GM19452 (cell line): Measurements from ENCODE around the gene MATN1.
A peak's percentile ranks its signal among the peaks of the same experiment; 100 is the strongest.

Source experiments
- ATAC-seq: cut with Tn5 transposase; IDR thresholded peaks from one replicate; pipeline ENCODE4 v1.9.1; 2021; ENCODE audit not compliant: unreplicated experiment

MATN1 gene

DNA sequence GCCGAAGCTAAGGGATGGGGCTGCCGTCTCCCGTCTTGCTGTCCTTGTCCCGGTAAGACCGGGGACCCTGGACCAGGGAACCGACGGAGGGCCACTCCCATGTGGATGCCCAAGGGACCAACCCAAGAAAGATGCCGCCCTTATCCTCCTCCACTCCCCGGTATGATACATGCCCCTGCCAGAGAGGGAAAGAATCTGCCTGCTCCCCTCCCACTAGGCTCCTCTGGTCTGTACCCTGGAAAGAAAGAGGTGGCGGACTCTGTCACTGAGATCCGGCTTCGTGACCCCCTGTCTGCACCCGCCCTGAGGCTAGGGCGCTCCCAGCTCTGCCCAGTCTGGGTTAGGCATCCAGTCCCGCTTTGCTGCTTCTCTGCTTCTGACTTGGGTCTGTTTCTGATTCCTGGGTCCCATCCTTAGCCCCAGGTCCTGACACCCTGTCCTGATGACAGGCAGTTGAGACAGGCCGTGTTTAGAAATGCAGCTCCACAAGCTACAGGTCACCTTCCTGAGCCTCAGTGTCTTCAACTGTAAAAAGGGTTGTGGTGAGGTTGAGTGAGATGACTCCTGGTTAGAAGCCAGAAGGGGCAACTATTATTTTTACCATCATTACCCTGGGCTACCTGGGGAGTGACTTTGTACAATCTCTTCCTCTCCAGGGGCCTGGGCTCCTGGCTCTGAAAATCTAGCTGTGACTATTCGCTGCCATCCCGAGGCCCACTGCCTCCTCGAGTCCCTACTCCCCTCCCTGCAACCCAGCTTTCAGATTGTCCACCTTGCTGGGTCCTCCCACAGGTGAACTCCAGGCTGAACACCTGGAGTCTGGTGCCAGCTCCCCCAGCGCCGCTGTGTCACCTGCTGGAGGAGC is 3.7 kb downstream of the MATN1 start:
- no peak for ATAC-seq

DNA sequence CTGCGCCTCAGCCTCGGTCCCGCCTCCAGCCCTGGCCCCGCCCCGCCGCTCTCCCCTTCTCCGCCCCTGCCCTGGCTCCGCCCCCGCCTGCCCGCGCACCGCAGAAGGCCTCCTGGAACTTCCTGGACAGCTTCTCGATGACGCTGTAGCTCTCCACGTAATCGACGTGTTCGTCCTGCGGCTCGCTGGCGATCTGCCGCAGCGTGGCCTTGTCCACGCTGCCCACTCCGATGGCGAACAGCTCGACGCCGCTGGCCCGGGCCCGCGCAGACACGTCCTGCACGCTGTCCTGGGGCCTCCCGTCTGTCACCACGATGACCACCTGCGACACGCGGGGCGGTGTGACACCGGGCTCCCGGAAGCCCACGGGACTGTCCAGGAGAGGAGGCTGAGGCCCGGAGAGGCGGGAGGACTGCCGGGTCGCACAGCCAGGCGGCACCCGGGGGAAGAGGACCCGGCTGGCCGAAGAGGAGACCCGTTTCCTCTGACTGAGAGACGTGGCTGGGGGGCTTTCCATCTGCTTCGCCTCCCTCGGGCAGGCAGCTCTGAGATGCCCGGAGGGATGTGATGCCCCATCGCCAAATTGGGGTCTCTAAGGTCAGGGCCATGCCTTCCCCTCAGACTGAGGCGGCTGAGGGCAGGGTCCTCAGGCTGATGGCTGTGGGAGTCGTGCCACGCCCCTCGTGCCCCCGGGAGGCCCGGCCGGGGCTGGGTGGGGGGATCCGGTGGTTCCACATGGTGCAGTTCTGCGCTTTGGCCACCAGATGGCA is 4.6 kb downstream of the MATN1 start:
- ATAC-seq: peak; percentile 55

DNA sequence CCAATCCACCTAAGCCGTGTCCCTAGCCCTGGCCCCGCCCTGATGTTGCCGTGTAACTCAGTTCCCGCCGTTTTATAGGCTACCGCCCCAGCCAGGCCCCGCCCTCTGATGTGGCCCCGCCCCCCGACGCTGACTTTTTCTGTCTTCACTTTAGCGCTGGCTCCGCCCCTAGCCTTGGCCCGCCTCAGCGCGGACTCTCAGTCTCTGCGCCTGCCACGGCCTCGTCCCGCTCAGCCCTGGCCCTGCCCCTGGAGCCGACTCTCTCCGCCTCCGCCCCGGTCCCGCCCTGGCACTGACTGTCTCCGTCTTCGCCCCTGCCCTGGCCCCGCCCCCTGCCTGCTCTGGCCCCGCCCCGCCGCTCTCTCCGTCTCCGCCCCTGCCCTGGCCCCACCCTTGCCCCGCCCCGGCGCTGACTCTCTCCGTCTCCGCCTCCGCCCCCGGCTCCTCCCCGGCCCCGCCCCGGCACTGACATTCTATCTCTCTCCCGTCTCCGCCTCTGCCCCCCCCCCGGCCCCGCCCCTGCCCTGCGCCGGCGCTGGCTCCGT is 5.2 kb downstream of the MATN1 start:
- peak; percentile 77 for ATAC-seq

DNA sequence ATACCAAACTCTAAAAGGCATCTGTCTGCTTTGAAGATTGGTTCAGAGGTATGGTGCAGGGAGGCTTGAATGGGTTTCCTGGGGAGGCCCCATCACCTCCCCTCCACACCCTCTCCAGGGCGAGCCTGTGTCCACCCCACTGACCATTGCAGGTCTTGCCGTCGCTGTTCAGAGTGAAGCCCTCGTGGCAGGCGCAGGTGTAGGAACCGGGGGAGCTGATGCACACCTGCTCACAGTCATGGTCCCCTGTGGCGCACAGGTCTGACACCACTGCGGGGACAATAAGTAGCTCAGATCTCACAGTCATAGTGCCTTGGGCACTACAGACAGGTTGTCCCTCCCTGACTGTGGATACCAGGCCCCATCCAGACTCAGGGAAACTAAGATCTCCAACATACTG is 6.7 kb downstream of the MATN1 start:
- ATAC-seq: no peak

DNA sequence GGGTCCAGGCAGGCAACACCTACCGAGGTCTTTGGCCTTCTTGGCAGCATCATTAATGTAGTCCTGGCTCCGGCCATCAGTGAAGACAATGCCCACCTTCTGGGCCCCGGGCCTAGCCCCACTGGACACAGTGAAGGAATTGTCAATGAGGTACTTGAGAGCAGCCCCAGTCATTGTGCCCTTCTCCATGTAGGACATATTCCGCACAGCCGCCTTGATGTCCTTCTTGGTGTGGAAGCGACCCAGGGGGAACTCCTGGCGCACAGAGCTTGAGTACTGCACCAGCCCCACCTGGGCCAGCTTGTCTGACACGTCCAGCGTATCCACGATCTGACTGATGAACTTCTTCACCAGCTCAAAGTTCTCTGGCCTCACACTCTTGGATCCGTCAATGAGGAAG is 7.5 kb downstream of the MATN1 start:
- ATAC-seq: no peak

DNA sequence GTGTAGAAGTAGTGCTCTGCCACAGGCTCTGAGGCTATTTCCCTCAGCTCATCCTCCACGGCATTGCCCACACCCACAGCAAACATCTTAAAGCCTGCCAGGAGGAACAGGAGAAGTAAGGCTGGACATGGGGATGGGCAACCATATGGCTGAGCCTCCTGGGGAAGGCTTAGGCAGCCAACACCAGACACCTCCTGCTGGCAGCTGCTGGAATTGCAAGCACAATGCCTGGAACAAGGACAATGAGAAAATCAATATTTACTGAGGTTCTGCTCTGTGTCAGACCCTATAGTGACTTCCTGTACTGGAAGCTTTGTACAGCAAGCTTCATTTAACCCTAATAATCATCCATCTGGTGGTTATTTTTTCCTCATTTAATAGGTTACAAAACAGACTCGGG is 8.2 kb downstream of the MATN1 start:
- no peak for ATAC-seq

DNA sequence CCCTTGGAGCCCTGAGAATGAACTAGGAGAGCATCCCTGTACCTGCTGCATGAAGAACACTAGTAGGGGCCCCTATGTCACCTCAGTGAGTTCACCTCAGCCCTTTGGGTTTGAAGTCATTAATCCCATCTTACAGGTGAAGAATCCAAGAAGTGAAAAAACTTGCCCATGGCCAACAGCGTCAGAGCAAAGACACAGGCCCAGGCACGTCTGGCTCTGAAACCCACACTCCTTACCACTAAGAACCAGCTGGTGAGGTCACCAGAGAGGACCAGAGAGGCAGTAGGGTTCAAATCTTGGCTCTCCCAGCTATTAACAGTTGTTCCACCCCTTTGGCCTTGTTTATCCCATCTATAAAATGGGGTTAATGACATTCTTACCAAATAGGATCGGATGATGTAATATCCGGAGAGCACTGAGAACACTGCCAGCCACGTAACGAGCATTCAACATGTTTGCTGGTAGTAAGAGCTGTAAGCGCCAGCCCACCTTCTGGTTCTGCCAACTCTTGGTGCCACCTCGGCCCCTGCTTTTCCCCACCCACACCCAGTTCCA is 8.8 kb downstream of the MATN1 start:
- ATAC-seq: no peak

DNA sequence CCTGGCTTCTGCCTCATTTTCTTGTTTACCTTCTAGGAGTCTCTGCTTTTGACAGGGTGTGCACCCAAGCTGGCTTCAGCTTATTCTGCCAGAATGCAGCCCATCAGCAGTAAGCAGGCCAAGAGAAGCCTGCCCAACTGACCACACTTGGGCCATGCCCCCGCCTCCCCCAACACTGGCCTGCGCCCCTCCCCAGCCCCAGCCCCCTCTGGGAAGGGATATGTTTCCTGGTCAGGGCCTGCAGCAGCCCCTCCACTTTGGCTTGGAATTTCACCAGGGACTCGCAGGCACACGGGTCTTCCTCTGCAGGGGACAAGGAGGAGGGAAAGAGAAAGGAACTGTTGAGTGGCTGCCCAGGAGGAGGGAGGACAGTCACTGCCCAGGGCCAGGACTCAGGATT is 9.4 kb downstream of the MATN1 start:
- no peak for ATAC-seq

DNA sequence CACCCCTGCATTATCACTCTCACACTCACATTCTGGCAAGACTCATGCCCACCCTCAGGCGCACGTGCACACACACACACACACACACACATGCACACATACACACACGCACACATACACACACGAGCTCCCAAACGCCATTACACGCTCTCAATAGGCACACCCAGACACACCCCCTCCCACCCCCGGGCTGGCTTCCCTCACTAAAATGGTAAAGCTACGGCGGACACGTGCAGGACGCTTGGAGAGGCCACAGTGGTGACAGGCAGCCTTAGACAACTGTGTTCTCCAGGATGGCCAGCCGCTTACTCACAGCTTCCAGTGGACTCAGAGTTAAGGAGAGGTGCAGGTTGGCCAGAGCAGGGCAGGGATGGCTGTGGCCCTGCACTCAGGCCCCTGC is 10.1 kb downstream of the MATN1 start:
- ATAC-seq: no peak

DNA sequence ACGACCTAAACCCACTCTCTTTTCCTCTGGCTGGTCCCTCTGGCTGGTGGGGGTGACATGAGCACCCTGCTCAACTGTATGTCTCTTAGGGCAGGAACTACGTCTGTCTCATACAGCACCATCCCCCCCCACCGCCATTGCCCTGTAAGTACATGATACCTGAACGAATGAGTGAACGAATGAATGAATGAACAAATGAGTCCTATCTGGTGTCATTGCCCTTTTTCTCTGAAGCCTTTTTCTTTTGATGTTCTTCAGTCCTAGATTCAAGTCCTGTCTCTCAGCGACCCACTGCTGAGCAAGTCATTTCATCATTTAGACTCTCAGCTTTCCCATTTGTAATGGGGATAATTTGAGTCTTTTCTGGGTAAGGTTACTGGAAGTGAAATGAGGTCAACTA is 10.8 kb downstream of the MATN1 start:
- ATAC-seq: no peak

DNA sequence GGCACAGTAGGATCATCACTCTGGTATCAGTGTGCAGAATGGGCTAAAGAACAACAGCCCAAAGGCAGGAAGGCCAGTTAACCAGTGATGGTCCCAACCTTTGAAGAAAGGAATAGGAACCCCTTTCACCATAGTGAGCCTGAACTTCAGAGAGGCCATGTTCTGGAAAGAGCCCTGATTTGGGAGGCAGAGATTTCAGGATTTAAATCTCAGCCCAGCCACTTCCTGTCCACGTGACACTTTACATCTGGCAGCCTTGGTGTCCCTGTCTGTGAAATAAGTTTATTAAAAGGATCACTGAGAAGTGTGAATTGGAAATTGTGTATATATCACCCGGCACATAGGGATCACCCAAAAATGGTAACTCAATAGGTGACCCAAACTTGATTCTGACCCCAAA is 13.0 kb downstream of the MATN1 start:
- no peak for ATAC-seq

DNA sequence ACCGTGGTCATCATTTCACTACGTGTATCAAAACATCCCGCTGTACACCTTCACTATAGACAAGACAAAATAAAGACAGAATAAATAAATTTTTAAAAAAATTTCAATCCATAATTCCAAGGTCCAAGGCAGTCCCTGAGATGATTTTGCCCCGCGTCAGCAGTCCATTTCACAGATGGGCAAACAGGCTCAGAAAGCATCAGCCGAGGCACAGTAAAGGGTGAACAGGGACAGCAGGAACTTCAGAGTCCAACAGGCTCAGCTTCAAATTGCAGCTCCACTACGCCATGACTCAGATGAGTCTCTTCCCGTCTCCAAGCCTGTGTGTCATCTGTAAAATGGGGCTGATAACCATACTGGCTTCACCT is 15.0 kb downstream of the MATN1 start:
- no peak for ATAC-seq

DNA sequence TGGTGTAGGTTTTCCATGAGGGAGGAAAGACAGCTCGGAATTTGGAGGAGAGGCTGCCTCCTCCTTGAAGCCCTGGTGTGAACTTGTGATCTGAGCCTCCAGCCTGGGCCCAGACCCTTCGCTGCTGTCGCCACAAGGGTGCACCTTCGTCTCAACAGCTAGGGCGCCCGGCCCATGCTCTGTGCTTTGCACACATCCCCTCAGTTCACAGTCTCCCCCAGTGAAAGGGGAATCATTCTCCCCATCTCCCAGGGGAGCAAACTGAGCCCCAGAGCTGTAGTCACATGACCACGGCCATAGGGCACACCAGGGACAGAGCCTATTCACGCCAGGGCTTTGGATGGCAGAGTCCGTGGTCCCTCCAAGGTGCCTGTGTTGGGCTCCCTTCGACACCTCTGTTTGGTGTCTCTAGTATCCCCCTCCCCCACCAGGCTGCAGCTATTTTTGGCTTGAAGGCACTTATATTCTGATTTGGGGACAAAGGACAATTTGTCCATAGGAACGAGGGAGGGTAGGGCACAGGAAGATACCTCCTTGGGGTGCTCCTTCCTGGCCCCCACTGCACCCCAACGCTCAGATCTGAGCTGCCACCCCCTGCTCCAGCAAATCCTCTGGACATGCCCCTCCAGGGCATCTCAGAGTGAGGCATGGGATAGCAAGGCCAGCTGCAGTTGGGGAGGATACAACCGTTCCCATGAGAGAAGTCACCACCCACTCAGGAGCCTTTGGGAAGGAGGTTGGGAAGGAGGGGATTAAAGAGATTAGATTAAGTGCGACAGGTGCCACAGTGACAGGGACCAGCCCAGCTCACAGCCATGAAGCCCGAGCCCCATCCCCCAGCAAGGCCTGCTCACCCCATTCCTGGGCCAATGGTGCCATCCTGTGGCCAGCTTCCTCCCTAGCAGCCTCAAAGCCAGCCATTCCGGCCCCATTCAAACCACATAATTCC is 15.7 kb downstream of the MATN1 start:
- no peak for ATAC-seq

DNA sequence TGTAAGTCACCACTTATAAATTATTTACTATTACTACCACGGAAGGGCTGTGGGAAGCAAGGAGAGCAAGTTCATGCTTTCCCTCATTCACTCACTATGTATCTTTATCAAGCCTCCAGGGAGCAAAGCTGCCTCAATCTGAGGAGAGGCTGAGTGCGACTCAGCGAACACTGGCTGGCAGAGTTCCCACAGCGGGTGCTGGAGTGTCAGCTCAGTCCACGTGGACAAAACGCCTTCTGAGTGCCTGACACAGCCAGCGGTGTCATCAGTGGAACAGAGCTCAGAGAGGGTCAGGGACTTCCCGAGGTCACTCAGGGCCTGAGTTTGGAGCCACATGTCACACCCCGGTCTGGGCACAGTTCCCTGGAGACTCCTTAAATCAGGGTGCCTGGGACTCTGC is 16.9 kb downstream of the MATN1 start:
- no peak for ATAC-seq

DNA sequence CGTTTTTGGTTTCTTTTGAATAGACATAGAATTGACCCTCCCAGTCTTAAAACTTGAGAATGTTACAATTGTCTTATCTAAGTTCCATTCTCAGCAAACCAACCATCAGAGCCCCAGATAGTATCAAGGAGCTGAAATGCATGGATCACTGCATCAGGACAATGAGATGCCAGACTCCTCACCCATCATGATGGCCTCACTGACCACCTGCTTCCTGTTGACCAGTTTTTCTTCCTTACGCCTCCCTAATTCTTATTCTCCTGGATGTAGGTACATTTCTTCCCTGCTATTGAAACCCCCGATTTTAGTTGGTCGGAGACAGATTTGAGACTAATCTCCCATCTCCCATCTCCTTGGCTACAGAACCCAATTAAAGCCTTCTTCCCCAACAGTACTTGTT is 17.7 kb downstream of the MATN1 start:
- no peak for ATAC-seq

DNA sequence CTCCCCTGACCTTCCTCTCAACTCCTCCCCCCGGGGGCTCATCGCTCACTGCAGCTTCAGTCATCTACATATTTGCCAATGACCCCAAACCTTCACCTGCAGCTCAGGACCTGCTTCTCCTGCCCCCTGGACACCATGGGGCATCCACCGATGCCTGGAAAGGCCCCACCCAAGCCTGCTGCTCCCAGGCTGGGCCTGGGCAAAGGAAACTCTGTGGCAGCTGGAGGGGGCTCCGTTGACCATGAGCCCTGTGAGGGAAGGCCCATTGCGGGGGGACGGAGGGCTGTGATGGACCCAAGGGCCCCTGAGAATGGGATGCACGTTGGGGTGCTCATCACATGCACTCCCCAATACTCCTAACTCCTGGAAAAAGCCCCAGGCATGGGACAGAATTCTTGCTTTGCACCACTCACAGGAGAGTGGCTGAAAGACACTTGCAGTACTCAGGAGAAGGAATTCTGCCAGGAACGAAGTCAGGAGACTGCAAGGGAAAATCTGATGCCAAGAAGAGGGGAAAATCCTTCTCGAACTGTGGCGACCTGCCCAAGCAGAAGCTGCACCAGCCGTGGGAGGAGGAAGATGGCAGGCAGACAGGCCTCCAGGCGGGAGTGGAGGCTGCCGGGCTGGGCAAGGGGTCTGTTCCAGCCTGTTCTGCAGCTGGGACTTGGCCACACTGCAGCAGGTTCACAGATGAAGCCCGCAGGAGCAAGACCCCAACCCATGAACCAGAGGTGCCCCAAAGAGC is 18.4 kb downstream of the MATN1 start:
- no peak for ATAC-seq

DNA sequence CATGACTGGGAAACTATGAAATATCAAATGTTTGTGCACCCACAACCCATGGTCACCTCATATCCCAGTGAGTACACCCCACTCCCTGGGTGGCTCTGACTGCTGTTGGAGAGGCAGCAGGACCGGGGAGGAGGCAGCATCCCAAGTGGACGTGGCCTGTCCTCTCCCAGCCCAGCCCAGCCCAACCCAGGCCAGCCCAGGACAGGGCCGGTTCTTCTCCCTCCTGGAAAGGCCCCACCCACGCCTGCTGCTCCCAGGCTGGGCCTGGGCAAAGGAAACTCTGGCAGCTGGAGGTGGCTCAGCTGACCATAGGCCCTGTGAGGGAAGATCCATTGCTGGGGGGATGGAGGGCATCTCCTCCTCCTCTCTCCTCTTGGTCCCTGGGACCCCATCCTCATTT is 19.1 kb downstream of the MATN1 start:
- no peak for ATAC-seq

DNA sequence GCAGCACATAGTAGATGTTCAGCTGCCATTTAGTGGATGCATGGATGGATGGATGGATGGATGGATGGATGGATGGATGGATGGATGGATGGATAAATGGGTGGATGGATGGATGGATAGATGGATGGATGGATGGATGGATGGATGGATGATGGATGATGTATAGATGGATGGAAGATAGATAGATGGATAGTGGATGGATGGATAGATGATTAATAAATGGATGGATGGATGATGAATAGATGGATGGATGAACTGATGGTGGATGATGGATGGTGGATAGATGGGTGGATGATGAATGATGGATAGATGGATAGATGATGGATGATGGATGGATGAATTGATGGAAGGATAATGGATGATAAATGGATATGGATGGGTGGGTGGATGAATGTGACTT is 20.6 kb downstream of the MATN1 start:
- no peak for ATAC-seq

DNA sequence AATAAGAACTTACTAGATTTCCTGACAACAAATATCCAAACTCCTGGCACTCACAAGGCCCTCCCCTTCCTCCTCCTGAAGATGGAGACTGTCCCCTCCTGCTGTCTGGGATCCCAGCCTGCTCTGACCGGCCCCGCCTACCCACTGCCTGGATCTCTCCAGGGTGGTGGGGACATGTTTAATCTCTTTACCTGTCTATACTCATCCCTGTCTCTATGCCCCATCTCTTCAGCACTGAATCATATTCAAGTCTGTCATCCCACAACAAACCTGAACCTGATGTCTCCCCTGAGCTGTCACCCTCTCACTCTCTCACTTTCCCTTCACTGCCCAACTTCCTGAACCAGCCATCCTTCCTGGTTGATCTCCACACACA is 22.1 kb downstream of the MATN1 start:
- ATAC-seq: no peak
